Transverse colon (tissue), 3 donors: ENCODE measurements around the gene LMTK2.

ENCODE experiments used
- CTCF ChIP-seq, 5 experiments: fragments of 200-600 bp in 3 of 5; fragments of 450-650 bp in 2 of 5; sonication (generic) in 3 of 5; IDR thresholded peaks; 1 replicate in 2 of 5; 2 replicates in 3 of 5; pipeline ENCODE4 v1.5.1; 2016 to 2017; ENCODE audit warnings: antibody characterized with exemption in 5 of 5, inconsistent platforms in 3 of 5, mild to moderate bottlenecking in 2 of 5, moderate library complexity in 1 of 5
- POLR2A ChIP-seq: fragments of 450-650 bp; IDR thresholded peaks from one replicate; pipeline ENCODE4 v1.6.1; 2016; ENCODE audit warnings: antibody characterized with exemption, mild to moderate bottlenecking, moderate library complexity

- TF ChIP-seq CTCF (IDR thresholded peaks at IDR 0.05) (no peak), POLR2A (no peak)
Measured at GRCh38 chr7:98194672-98195457, 88.2 kb downstream of the LMTK2 start.
